Upper lobe of right lung (tissue), 1 donor: ENCODE data around the gene KDM2B. TPM values are rescaled to one million over a fixed set of nuclear protein-coding genes. Genes with fewer than 3 reads are reported as not detected.

Experiments
- ATAC-seq: fragments of 200-7000 bp; cut with Tn5 transposase; one replicate; pipeline ENCODE4 v1.9.1; 2020; ENCODE audit warnings: mild to moderate bottlenecking, moderate library complexity
- DNase-seq: peaks from one replicate; pipeline ENCODE4 v3.0.0-alpha.2; 2020
- H3K27ac ChIP-seq: fragments of 200-600 bp; one replicate; pipeline ENCODE4 v1.8.0; 2022
- H3K27me3 ChIP-seq: fragments of 200-600 bp; one replicate; pipeline ENCODE4 v1.8.0; 2022; ENCODE audit warnings: mild to moderate bottlenecking
- H3K36me3 ChIP-seq: fragments of 200-600 bp; one replicate; pipeline ENCODE4 v1.8.0; 2022
- H3K4me1 ChIP-seq: fragments of 200-600 bp; one replicate; pipeline ENCODE4 v1.8.0; 2022
- H3K4me3 ChIP-seq: fragments of 200-600 bp; one replicate; pipeline ENCODE4 v1.8.0; 2022; ENCODE audit warnings: mild to moderate bottlenecking
- H3K9me3 ChIP-seq: fragments of 200-600 bp; one replicate; pipeline ENCODE4 v1.8.0; 2022
- intact Hi-C: fragments of 100-400 bp; cut with DNase I; formaldehyde crosslinking; loops from one replicate; pipeline ENCODE4 v1.11.0; 2022
- total RNA-seq: library from RNA; stranded (reverse); fragmentation: NEBNext Ultra II Directional; extraction: Animal tissue kit (Norgen Biotek cat#: 25700); gene quantifications from one replicate; pipeline ENCODE4 v1.2.1, GENCODE V29; 2021
- TF ChIP-seq, protein P1 (sequence below): fragments of 200-600 bp; IDR thresholded peaks from one replicate; pipeline ENCODE4 v1.8.0; 2022; ENCODE audit warnings: antibody characterized with exemption
- donor health status: DM: no; HTN: yes; CAD: no; lungs with severe emphysema.

The KDM2B gene
- total RNA-seq, 1 donor from 2014 or later, result 35.4 TPM

DNA sequence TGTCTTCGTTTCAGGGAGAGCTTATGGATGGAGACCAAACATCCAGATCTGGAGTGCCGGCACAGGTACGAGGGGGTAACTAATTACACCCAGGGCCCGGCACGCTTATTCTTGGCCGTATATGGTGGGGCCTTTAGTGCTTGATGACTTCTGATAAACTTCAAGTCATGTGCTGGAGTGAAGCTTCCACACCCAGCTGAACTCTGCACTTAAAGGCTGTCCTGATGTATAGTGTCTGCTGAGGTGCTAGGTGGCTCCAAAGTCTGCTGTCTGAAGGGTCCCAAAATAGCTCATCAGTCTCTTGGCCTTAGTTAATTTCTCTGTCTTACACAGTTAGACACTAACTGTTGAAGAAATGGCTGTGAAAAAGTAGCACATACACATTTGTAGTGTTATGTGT, 163.0 kb downstream of the KDM2B start:
- Histone ChIP-seq H3K4me3 (no peak overlapping the region), H3K4me1 (no peaks in the 10 kb centered on the region), H3K9me3 (no peaks in the 10 kb centered on the region), H3K27ac (no peak overlapping the region), H3K36me3 (peaks cover 71% of the 10 kb centered on the region), H3K27me3 (no peaks in the 10 kb centered on the region)
- TF ChIP-seq, protein P1, sequence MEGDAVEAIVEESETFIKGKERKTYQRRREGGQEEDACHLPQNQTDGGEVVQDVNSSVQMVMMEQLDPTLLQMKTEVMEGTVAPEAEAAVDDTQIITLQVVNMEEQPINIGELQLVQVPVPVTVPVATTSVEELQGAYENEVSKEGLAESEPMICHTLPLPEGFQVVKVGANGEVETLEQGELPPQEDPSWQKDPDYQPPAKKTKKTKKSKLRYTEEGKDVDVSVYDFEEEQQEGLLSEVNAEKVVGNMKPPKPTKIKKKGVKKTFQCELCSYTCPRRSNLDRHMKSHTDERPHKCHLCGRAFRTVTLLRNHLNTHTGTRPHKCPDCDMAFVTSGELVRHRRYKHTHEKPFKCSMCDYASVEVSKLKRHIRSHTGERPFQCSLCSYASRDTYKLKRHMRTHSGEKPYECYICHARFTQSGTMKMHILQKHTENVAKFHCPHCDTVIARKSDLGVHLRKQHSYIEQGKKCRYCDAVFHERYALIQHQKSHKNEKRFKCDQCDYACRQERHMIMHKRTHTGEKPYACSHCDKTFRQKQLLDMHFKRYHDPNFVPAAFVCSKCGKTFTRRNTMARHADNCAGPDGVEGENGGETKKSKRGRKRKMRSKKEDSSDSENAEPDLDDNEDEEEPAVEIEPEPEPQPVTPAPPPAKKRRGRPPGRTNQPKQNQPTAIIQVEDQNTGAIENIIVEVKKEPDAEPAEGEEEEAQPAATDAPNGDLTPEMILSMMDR, result no peak
- intact Hi-C loops, result no loop called here
- DNase-seq, result no peak
- no peak for ATAC-seq

DNA sequence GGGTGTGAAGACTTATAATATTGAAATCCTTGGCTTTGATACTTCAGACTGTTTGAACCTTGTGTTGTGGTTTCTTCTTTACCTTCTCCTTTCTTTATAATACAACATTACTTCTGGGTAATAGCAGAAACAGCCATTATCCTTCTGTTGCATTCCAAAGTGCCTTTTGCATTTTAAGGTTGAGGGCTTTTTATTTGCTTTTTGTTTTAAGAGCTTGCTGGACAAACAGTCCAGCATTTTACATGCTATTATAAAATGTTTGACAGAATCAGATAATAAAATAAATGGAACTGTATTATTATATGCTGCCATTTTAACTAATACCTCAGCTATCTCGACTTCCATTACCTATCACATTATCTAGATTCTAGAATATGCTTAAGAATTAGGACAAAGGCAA, 166.9 kb downstream of the KDM2B start:
- H3K4me1 ChIP-seq, result no peaks in the 10 kb centered on the region
- H3K36me3 ChIP-seq, result peaks cover 36% of the 10 kb centered on the region
- no peak overlapping the region for H3K4me3 ChIP-seq
- H3K27ac ChIP-seq, result no peak overlapping the region
- H3K9me3 ChIP-seq, result no peaks in the 10 kb centered on the region
- no peak for ATAC-seq
- TF ChIP-seq, protein P1, result no peak
- intact Hi-C loops, result no loop called here
- no peaks in the 10 kb centered on the region for H3K27me3 ChIP-seq
- no peak for DNase-seq

DNA sequence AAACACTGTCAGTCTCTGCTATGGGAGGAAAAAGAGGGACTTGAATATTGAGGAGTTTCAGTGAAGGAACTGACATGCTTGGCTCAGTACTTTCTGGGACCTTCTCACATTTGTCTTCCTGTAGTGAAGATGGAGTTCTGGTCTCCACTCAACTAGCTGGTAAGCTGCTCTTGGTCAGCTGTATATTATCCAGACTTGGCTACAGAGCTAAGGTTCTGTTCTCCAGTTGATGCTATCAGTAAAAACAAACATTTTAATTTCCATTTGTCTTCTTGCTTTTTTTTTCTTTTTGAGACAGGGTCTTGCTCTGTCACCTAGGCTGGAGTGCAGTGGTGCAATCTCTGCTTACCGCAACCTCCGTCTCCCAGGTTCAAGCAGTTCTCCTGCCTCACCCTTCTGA, 175.6 kb downstream of the KDM2B start:
- DNase-seq (no peak), ATAC-seq (no peak)
- peaks cover 31% of the 10 kb centered on the region for H3K36me3 ChIP-seq
- no peak overlapping the region for H3K4me3 ChIP-seq
- intact Hi-C loops, result no loop called here
- no peaks in the 10 kb centered on the region for H3K27me3 ChIP-seq
- no peaks in the 10 kb centered on the region for H3K9me3 ChIP-seq
- TF ChIP-seq, protein P1, result no peak
- H3K4me1 ChIP-seq, result peaks cover 10% of the 10 kb centered on the region
- no peak overlapping the region for H3K27ac ChIP-seq

DNA sequence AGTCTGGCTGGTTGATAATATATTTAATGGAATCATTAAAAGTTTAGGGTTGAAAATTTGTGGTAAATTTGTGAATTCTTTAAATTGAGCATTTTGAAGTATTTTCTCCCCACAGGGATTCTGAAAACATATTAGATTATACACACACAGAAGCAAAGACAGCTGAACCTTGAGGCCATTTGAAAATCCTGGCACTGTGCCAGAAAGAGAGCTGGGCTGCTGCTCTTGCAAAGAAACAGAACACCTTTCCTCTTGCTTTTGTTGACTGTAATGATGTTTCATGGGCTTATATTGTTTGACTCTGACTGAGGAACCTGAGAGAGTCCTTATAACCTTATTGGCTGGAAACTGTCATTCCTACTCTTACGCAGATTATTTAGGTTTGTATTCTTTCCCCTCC, 176.1 kb downstream of the KDM2B start:
- TF ChIP-seq, protein P1, result no peak
- Histone ChIP-seq H3K9me3 (no peaks in the 10 kb centered on the region), H3K27me3 (no peaks in the 10 kb centered on the region), H3K4me3 (no peak overlapping the region), H3K36me3 (peaks cover 31% of the 10 kb centered on the region), H3K4me1 (peaks cover 10% of the 10 kb centered on the region), H3K27ac (no peak overlapping the region)
- ATAC-seq (no peak), DNase-seq (no peak)
- intact Hi-C loops, result no loop called here

DNA sequence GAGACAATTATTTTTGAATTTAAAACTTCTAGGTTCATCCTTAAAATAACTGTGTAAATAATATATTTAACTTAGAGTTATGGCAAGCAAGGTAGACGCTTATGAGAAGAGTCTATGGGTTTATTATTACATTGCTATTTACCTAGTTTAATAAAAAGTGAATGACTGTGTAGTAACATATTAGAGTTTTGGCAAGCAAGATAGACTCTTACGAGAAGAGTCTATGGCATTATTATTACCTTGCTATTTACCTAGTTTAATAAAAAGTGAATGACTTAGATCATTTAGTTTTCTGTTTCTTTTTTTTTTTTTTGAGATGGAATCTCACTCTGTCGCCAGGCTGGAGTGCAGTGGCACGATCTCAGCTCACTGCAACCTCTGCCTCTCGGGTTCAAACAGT, 177.1 kb downstream of the KDM2B start:
- no peaks in the 10 kb centered on the region for H3K27me3 ChIP-seq
- DNase-seq, result no peak
- intact Hi-C loops, result no loop called here
- no peak overlapping the region for H3K4me3 ChIP-seq
- no peak for ATAC-seq
- no peaks in the 10 kb centered on the region for H3K9me3 ChIP-seq
- TF ChIP-seq, protein P1, result no peak
- H3K27ac ChIP-seq, result no peak overlapping the region
- H3K4me1 ChIP-seq, result peaks cover 15% of the 10 kb centered on the region
- H3K36me3 ChIP-seq, result peaks cover 31% of the 10 kb centered on the region
